ENCODE data around the gene MYL9.

Gene MYL9

DNA sequence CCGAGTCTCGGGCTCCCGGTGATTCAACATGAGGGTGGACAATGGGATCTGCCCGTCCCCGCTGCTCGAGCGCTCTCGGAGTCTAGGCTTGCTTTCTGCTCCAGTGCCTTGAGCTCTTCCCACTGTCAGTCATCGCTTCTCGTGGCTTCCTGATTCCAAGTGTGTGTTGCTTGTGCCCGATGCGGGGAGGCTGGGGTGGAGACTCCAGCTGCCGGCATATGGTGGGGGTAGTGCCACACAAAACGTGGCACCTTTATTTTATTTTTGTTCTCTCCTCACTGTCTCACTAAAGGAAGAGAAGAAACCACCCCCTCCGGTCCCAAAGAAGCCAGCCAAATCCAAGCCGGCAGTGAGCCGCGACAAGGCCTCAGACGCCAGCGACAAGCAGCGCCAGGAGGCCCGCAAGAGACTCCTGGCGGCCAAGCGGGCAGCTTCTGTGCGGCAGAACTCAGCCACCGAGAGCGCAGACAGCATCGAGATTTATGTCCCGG lies 14.8 kb upstream of the MYL9 start:
- DNase-seq, result no peak

DNA sequence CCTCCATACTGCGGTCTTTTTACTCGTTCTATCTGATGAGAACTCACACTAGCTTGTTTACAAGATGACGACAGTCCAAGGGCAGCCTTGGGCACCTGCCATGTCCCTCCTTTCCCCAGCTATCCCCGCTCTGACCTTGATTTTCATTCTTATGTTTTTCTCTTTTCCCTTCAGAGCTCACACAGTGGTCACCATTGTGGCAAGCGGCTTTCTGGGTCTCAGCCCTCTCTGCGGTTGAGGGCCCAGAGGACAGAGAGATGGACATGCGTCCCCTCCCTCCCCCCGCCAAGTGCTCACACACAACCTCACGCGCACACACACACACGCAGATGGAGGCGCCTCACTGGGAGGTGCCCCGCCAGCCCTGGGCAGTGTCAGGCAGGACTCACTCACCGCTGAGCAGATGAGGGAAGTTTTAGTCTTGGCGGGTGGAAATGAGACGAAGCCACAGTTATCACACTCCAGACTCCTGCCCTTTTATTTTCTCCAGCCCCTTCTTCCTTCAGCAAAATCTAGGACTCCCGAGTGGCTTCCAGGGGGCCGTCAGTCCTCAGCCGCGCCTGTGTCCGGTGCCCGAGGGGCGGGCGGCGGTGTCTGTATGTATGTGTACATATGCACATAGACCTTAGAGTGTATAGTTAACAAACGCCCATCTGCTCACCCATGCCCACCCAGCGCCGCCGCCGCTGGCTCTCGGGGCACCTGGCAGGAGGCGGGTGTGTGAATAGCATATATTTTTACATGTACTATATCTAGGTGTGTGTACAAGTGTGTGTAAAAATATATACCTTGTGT lies 13.8 kb upstream of the MYL9 start:
- DNase-seq, result peak; percentile 47 to 68

DNA sequence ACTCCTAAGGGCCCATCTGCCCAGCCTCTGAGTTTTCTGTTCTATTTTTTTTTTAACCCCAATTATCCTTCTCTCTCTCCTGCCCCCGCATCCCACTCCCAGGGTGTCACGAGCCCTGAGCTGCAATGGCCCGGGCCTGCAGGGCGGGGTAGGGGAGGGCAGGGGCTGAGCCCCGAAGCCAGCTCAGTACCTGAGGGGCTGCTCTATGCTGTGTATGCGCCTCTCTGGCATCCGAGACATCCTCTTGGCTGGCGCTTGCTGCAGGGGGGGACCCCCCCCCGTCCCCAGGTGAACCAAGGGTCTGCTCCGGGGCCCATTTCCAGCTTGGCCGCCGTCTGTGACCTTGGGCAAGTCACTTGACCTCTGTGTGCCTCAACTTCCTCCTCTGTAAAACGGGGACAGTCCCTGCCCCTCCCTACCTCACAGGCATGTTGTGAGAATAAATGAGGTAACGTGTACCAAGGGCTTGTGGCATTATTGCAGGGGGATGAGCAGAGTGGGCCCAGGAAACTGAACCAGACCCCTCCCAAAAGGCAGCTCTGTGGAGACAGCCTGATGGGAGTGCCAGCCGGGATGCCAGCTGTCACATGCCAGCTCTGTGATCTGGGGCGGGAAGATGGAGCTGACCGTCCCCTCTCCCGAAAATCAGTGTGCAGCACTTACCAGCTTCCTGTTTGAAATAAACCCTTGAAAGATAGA lies 13.0 kb upstream of the MYL9 start:
- DNase-seq, result peak; percentile 64 to 78

DNA sequence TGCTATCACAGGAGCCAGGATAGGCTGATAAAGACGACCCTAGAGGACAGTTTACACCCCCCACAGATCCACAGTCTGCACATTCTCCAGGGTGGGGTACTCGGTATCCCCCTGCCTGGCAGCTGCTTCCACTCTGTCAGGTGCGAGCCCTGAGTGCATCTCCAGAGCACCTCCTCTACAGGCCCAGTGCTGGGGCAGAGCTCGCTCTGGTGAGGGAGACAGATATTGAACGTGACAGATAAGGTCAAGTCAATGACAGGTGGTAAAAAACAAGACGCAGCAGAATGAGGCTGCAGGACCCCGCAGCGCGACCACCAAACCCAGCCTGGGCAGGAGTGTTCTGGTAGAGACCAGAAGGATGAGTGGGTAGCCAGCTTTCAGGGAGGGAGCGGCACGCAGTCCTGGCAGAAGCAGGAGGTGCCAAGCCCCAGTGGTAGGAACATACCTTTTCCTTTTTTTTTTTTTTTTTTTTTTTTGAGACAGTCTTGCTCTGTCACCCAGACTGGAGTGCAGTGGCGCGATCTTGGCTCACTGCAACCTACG lies 12.4 kb upstream of the MYL9 start:
- peak; percentile 56 to 78 for DNase-seq

DNA sequence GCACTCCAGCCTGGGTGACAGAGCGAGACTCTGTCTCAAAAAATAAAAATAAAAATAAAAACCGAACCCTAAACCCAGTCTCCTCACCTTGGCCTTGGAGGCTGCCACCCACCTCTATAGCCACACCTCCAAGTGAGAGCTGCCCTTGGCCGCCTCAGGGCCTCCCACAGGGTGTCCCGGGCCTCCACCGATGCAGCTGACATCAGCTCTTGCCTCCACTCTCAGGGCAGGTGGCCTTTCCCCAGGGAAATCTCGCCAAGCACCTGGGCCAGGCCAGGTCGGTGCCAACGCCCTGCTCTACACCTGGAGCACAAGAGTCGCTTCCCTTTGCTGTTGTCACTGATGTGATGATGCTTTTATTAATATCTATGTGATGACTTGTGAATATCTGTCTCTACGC lies 8.9 kb upstream of the MYL9 start:
- DNase-seq, result no peak

DNA sequence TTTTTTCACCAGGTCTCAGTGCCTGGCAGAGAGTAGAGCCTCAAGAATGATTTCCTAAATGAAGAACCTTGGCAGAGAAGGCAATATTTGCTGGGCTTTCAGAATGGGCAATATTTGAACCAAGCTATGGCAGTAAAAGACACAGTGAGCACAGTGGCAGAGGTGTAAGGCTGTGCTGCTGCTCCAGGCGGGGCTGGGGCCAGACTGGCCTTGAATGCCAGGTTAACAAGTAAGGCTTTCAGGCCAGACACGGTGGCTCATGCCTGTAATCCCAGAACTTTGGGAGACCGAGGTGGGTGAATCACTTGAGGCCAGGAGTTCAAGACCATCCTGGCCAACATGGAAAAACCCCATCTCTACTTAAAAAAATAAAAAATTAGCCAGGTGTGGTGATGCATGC lies 8.5 kb upstream of the MYL9 start:
- DNase-seq, result no peak

DNA sequence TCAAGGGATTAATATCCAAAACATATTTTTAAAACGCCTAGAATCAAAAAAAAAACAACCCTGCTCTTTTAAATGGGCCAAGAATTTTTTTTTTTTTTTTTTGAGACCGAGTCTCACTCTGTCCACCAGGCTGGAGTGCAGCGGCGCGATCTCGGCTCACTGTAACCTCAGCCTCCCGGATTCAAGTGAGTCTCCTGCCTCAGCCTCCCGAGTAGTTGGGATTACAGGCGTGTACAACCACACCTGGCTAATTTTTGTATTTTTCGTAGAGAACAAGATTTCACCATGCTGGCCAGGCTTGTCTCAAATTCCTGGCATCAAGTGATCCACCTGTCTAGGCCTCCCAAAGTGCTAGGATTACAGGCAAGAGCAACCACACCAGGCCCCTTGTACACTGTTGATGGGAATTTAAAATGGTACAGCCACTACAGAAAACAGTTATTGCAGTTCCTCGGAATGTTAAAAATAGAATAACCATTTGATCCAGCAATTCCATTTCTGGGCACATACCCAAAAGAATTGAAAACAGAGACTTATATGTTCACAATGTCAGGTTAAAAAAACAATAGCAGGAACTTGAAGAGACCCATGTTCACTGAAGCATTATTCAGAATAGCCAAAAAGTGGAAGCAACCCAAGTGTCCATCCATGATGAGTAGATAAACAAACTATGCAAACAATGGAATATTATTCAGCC lies 3.1 kb upstream of the MYL9 start:
- no peak for DNase-seq

DNA sequence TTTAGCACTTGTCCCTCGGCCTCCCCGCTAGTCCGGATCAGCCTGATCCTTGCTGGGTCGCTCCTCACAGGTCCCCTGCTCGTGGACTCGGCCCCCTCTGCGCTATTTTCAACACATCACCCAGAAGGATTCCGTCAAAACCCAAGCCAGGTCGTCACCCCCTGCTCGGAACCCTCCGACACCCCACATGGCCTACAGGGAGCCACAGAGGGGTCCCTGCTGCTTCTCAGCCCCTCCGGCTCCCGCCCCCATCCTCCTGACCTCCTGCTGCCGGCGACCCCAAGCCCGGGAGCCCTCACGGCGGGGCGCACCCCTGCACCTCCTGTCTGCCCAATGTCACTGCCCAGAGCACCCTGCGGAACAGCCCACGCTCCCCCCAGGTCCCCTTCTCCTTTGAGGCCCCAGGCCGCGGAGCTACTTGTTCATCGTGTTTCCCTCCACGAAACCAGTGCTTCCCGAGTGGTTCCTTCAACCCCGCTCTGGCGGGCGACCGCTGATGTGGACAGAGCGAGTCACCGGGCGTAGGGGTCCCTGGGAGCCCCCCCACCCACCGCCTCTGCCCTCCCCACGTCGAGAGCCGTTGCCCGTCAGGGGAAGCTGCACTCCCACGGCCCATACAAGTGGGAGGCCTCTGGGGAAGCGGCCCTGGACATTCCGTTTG lies 638 bp upstream of the MYL9 start:
- no peak for DNase-seq

DNA sequence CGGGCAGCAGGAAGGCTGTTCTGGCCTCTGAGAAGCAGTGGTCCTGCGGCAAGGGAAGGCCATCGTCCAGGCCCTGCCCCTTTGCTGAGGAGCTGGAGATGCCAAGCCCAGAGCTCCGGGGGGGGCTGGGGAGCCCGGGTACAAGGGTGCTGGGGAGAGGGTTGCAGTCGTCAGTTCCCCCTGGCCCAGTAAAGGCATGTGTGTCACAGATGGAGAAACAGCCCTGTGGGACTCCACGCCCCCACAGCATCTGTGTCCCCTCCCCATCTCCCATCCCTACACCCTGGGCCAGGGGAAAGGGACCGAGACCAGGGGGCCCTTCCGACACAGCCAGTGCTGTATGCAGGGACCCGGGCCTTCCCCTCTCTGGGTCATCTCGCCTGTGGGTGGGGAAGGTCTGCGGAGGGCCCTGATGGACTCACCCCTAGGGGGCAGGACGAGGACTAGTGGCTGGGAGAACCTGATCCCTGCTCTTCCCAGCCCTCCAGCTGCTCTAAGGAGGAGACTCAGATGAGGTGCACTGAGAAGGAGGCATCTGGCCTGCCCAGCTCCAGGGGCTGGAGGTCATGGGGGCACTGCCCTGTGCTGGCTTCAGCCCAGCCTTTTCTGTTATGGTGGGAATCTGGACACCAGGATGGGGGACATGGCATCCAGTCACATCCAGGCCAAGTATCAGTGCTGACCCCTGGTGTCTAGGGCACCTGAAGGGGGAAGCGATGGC lies 609 bp downstream of the MYL9 start:
- peak; percentile 13 to 59 for DNase-seq

DNA sequence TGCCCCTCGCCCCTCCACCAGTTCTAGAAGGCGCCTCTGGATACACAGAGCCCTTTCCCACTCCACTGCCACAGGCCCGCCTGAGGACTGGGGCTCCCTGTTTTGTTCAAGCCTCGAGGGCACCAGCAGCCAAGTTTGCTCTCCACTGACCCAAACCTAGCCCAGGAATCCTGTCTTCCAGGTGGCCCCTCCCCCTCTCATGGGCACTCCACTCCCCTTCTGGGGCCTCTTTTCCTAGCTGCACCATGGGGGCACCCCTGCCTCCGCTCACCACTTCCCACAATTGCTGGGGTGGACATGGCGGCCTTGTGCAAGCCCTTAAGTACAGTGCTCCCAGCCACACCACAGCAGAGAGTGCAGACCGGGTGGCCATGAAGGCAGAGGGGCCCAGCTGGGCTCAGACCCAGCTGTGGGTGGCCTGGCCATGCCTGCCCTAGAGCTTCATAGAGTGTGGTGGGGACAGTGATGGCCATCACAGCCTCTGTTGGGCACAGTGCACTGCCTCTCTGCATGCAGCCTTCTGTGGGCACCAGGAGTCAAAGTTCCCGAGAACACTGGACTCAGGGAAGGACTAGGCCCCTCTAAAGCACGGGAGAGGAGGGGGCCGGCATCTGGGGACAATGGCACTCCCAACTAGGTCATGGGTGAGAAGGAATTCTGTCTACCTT lies 1.3 kb downstream of the MYL9 start:
- no peak for DNase-seq

DNA sequence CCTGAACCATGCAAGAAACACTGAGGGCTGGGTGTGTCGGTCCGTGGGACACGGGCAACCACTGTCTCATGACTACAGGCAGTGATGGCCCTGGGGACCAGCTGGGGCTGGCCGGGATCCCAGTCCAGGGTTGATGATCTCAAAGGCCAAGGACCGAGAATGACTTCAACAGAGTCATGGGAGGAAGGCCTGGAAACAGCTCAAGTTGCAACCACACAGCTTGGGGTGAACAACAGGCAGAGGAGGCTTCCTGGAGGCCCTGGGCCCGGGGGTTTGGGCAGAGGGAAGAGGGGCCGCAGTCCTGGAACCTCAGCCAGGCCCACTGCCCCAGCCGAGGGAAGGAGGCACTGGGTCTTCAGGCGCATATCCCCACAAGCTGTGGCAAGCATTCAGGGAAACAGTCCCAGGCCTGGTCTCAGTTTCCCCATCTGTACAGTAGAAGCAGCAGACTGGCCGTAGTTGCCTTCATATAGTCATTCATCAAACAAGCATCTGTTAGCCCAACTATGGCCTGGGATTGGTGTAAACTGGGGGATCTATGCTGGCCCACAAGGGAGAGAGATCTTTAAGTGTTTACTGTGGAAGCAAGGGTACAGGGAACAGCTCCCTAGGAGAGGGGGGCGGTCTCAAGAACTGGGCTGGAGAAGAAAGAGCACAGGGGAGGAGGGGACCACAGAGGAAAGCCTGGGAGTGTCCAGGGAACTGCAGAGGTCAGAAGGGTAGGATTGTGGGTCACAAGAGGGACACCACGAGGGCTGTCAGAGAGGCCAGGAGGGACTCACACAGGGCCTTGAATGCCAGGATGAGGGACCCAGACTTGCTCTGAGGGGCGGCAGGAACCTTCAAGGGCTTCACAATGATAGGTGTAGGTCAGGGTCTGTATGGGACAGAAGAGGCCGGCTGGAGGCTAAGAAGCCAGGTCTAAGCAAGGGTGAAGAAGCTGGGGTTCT lies 2.1 kb downstream of the MYL9 start:
- no peak for DNase-seq

DNA sequence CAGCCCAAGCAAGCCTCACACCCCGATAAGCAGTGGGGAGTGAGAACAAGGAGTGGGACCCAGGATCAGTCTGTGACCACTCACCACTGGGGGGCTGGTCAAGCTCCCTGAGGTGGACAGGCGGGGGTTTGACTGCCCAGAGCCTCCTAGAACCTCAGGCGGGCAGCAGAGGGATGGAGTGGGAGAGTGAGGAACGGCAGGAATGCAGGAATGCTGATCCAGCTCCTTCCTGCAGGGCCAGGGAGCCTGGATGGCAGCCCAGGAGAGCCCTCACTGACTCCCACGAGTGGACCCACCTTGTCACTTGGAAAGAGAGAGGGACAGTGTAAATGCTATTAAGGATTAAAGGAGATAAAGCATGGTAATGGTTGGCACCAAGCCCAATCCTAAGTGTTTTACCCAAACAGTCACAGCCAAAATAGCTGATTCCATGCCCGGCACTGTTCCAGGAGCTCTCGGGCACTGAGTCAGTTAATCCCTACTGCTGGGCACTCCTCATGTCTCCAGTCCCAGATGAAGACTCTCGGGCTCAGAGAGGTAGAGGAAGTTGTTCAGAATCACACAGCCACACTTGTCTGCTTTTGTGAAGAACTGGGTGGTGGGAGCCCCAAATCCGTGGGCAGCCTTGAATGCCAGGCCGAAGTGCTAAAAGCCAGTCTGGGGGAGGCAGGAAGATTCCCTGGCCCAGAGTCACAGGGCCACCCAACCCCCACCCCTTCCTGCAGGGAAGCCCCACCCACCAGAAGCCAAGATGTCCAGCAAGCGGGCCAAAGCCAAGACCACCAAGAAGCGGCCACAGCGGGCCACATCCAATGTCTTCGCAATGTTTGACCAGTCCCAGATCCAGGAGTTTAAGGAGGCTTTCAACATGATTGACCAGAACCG lies 3.1 kb downstream of the MYL9 start:
- peak; percentile 40 to 59 for DNase-seq

DNA sequence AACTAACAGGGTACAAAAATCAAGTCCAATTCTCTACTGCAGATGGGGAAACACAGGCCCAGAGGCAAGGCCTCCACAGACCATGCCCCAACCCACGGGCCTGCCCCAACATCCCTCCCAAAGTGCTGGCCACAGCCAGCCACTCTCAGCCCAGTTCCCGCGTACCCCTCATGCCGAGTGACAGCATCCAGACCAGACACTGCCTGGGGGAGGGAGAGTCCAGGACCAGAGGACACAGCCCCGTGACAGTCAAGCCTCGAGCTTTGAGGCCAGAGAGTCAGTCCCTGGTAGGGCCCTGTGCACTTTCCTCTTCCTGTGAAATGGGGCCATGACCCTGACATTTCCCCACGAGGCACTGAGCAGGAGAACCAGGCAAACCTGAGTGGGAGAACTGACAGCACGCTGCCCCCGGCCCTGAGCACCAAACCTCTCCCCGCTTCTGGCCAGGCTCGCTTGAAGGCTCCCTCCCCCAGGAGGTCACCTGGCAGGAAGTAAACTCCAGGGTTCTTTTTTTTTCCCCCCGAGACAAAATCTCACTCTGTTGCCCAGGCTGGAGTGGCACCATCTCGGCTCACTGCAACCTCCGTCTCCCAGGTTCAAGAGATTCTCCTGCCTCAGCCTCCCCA lies 4.9 kb downstream of the MYL9 start:
- DNase-seq, result no peak

DNA sequence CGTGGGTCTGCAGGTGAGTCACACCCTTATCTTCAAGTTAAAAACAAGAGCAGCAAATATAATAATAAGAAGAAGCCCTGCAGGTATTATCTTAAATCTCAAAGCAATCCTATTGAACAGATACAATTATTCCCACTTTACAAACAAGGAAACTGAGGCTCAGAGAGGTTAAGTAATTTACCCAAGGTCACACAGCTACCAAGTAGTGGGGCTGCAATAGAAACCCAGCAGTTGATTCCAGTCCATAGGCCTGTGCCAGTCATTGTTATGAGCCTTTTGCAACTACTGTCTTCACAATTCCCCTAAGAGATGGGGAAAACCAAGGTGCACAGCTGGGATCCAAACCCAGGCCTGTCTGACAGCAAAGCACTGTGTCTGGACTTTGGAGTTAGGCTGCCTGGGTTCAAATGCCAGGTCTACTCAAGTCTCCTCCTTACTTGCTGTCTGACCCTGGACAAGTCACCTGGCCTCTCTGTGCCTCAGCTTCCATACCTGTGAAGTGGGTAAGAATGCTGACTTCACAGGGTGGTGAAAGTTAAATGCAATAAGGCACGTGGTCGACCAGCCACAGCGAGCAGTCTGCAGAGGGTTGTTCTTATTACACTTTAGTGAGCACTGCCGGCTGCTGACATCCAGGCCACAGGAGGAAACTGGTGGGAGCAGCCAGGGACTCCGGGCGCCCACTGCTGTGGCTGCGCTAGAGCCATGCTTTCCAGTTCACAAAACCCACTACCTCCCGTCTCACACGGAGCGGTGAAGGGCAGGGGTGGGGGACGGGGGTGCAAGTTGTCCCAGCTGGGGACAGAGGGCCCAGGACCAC lies 6.1 kb downstream of the MYL9 start:
- no peak for DNase-seq

DNA sequence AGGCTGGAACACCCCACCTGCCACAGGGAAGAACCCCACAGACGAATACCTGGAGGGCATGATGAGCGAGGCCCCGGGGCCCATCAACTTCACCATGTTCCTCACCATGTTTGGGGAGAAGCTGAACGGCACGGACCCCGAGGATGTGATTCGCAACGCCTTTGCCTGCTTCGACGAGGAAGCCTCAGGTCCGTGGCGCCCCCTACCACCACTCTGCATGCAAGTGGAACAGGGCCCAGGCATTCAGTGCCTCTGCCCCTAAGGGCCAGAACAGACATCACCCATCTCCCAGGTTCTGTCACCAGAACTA lies 6.6 kb downstream of the MYL9 start:
- peak in 1 of 2 experiments; percentile 33 for DNase-seq

DNA sequence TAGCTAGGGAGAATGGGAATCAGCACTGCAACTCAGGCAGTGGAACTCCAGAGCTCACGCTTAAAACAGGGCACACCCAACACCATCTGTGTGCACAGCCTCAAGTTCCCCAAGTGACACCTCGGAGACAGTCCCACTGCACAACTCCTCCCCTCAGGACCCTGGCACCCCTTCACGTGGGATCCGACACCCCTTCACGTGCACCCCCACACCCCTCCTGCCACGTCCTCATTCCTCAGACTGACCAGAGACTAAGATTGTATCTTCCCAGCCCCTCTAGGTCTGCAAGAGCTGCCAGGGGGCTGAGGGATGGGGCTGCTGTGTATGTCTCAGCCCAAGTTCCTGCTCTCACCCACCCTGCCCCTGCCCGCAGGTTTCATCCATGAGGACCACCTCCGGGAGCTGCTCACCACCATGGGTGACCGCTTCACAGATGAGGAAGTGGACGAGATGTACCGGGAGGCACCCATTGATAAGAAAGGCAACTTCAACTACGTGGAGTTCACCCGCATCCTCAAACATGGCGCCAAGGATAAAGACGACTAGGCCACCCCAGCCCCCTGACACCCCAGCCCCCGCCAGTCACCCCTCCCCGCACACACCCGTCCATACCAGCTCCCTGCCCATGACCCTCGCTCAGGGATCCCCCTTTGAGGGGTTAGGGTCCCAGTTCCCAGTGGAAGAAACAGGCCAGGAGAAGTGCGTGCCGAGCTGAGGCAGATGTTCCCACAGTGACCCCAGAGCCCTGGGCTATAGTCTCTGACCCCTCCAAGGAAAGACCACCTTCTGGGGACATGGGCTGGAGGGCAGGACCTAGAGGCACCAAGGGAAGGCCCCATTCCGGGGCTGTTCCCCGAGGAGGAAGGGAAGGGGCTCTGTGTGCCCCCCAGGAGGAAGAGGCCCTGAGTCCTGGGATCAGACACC lies 7.6 kb downstream of the MYL9 start:
- DNase-seq, result no peak

DNA sequence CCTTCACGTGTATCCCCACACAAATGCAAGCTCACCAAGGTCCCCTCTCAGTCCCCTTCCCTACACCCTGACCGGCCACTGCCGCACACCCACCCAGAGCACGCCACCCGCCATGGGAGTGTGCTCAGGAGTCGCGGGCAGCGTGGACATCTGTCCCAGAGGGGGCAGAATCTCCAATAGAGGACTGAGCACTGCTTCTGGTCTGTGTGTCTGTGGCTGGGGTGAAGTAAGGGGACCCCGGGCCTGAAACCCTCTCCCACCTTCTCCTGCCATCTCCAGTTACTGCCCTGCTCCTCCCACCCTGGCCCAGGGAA lies 8.3 kb downstream of the MYL9 start:
- no peak for DNase-seq

All from NCI-H524 (cell line).